ENCODE data around the gene CUBN.
A peak's percentile ranks its signal among the peaks of the same experiment; 100 is the strongest.

Gene CUBN

DNA sequence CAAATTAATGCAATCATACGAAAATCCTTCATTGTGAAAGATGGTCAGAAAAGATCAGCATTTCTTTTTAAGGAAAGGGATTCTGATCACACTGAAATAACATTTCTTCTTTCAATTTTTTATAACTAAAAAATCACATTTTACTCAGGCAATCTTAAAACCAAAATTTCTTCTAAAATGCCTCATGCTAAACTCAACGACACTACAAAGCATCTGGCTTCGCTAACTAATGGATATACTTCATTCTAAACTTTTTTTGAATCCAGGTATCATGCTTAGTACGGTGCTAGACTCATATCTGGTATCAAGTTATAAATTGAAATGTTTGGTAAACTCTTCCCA, 100.4 kb downstream of the CUBN start:
- no peak overlapping the region for H3K4me3 ChIP-seq (ENCODE audit: low read length)
- no peak for DNase-seq (ENCODE audit: low read depth)
- TF ChIP-seq, protein P1, sequence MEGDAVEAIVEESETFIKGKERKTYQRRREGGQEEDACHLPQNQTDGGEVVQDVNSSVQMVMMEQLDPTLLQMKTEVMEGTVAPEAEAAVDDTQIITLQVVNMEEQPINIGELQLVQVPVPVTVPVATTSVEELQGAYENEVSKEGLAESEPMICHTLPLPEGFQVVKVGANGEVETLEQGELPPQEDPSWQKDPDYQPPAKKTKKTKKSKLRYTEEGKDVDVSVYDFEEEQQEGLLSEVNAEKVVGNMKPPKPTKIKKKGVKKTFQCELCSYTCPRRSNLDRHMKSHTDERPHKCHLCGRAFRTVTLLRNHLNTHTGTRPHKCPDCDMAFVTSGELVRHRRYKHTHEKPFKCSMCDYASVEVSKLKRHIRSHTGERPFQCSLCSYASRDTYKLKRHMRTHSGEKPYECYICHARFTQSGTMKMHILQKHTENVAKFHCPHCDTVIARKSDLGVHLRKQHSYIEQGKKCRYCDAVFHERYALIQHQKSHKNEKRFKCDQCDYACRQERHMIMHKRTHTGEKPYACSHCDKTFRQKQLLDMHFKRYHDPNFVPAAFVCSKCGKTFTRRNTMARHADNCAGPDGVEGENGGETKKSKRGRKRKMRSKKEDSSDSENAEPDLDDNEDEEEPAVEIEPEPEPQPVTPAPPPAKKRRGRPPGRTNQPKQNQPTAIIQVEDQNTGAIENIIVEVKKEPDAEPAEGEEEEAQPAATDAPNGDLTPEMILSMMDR (conservative IDR thresholded peaks at IDR 0.05; ENCODE audit: low read depth, low read length): no peak

DNA sequence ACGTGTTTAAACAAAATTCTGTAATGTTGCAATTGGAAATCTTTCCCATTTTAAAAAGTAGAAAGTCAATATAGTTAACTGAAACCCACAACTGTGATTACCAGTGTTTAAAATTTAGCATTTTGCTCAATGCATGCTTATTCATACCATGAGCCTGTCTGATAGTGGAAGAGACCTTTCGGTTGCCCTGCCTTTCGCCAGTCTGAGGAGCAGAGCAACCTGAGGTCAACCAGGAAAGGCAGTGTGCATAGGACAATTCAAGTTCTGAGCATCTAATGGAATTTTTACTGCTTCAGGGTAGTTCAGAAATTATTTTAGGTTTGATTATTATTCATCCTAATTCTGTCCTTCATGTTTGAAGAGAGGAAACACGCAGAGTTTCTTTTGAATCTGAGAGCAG, 100.8 kb downstream of the CUBN start:
- no peak for DNase-seq (ENCODE audit: low read depth)
- TF ChIP-seq, protein P1 (conservative IDR thresholded peaks at IDR 0.05; ENCODE audit: low read depth, low read length): no peak
- H3K4me3 ChIP-seq (ENCODE audit: low read length): no peak overlapping the region

GRCh38 chr10:17026686-17027485, 102.7 kb downstream of the CUBN start:
- no peak overlapping the region for H3K4me3 ChIP-seq (ENCODE audit: low read length)
- DNase-seq (ENCODE audit: low read depth): no peak
- TF ChIP-seq, protein P1 (conservative IDR thresholded peaks at IDR 0.05; ENCODE audit: low read depth, low read length): no peak

DNA sequence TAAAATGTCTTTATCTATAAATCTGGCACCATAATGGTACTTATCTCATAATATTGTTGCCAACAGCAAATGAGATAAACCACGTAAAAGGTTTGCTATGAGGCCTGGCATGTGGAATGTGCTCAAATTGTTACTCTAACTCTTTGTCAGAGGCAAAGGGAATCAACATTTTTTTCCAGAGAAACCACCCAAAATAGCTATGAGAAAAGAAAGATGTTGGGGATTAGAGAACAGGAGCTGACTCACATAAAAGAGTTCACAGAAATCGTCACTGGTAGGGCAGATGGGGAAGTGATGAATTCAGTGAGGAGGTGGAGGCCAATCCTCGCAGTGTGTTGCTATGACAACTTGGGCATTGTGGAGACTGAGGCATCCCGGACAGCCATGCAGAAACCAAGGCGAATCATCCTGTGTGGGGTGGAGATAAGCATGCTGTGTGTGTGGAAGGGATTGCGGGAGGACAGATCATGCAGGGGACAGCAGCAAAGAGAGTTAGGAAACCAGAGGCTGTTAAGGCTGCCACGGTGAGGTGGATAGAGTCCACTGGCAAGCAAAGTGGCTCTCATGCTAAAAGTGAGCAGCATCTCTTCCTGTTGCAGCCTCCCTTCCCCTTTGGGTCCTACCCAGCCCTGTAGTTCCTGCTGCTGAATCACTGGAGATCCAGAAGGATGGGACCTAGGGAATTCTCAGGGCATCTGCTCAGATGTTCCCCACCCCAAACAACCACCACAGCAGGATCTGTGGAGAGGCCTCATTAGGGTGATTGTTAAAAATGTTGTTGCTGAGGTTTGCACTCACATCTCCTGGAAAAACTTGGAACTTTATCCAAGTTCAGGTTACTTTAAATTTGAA, 103.9 kb downstream of the CUBN start:
- peak overlapping the region; percentile 7 for H3K4me3 ChIP-seq (ENCODE audit: low read length)
- TF ChIP-seq, protein P1 (conservative IDR thresholded peaks at IDR 0.05; ENCODE audit: low read depth, low read length): no peak

DNA sequence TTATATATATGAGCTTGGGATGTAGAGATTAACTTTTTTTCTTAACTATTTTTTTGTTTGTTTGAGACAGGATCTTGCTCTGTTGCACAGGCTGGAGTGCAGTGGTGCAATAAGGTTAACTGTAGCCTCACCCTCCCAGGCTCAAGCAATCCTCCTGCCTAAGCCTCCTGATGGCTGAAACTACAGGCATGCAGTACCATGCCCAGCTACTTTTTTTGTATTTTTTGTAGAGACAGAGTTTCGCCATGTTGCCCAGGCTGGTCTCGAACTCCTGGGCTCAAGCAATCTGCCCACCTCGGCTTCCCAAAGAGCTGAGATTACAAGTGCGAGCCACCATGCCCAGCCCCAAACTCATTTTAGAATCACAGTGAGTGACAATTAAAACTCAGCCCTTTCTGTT, 105.2 kb downstream of the CUBN start:
- TF ChIP-seq, protein P1 (conservative IDR thresholded peaks at IDR 0.05; ENCODE audit: low read depth, low read length): no peak
- no peak for DNase-seq (ENCODE audit: low read depth)
- no peak overlapping the region for H3K4me3 ChIP-seq (ENCODE audit: low read length)

More for the DNA sequence above, 103.9 kb downstream of the CUBN start:
- DNase-seq (ENCODE audit: low read depth): peak; percentile 87

GRCh38 chr10:17023386-17024298, 106.0 kb downstream of the CUBN start:
- TF ChIP-seq, protein P1 (conservative IDR thresholded peaks at IDR 0.05; ENCODE audit: low read depth, low read length): no peak
- H3K4me3 ChIP-seq (ENCODE audit: low read length): no peak overlapping the region
- DNase-seq (ENCODE audit: low read depth): peak; percentile 95

Data from retinal pigment epithelial cell (primary cell).